Thoracic aorta (tissue), 2 donors: ENCODE results near the gene ACSL1. TPM values are rescaled to one million over a fixed set of nuclear protein-coding genes. Genes with fewer than 3 reads are reported as not detected.

Experiments used
- ATAC-seq: fragments of 150-250 bp; one replicate; pipeline ENCODE4 v1.8.0; 2017; ENCODE audit warnings: low read depth; ENCODE audit not compliant: insufficient number of reproducible peaks, low FRiP score
- DNase-seq: peaks from one replicate; pipeline ENCODE4 v3.0.0-alpha.2; 2020; ENCODE audit warnings: low spot score
- H3K27ac ChIP-seq, 2 donors: fragments of 200-600 bp; sonication (generic); 1 replicate in 1 of 2; 2 replicates in 1 of 2; pipeline ENCODE4 v1.5.1; 2016; ENCODE audit warnings: mild to moderate bottlenecking in 2 of 2, moderate library complexity in 2 of 2
- H3K27me3 ChIP-seq: fragments of 200-600 bp; sonication (generic); replicated peaks from 2 replicates; pipeline ENCODE4 v1.6.0; 2016; ENCODE audit warnings: mild to moderate bottlenecking; ENCODE audit not compliant: insufficient read depth
- H3K36me3 ChIP-seq: fragments of 200-600 bp; sonication (generic); one replicate; pipeline ENCODE4 v1.5.1; 2016
- H3K4me1 ChIP-seq, 2 donors: fragments of 200-600 bp; sonication (generic); 1 replicate in 1 of 2; 2 replicates in 1 of 2; pipeline versions ENCODE4 v1.5.1 to v1.6.0; 2016; ENCODE audit warnings: low read depth in 2 of 2, mild to moderate bottlenecking in 1 of 2; ENCODE audit not compliant: control insufficient read depth in 1 of 2
- H3K4me3 ChIP-seq: fragments of 200-600 bp; sonication (generic); 2 replicates; pipeline ENCODE4 v1.5.1; 2016; ENCODE audit warnings: mild to moderate bottlenecking
- H3K9me3 ChIP-seq: fragments of 200-600 bp; sonication (generic); 2 replicates; pipeline ENCODE4 v1.5.1; 2016
- CTCF ChIP-seq: fragments of 200-600 bp; sonication (generic); IDR thresholded peaks from one replicate; pipeline ENCODE4 v1.5.1; 2019; ENCODE audit warnings: antibody characterized with exemption
- total RNA-seq, 2 donors: library from RNA; depleted of rRNA; stranded (reverse); fragments of >200 nt; gene quantifications; one replicate each; pipeline versions ENCODE4 v1.1.0 to v1.2.3, GENCODE V29; 2016

Gene ACSL1
- total RNA-seq, 2 donors from 2014 or later = 90.4 to 155 TPM

DNA sequence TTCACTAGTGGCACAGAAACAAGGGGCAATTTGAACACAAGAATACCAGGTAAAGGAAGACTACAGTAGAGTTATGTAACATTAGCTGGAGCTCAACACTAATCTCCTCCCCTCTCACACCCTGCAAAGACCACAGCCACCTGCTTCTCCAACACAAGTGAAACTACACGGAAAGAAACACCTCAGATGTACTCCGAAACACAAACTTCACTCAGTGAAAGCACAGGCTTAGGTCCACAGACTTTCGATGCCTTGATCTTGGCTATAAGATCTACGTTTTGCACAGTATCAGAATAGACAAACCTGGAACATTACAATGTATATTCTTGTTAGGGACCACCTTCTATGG lies 7.6 kb downstream of the ACSL1 start:
- no peak for DNase-seq
- Histone ChIP-seq H3K36me3 (no peaks in the 10 kb centered on the region), H3K4me1 (peaks cover 19 to 35% of the 10 kb centered on the region in 2 donors), H3K9me3 (no peaks in the 10 kb centered on the region), H3K27me3 (no peaks in the 10 kb centered on the region), H3K4me3 (no peak overlapping the region), H3K27ac (peak overlapping the region in 1 of 2 donors; percentile 2)
- no peak for TF ChIP-seq CTCF
- ATAC-seq = no peak

DNA sequence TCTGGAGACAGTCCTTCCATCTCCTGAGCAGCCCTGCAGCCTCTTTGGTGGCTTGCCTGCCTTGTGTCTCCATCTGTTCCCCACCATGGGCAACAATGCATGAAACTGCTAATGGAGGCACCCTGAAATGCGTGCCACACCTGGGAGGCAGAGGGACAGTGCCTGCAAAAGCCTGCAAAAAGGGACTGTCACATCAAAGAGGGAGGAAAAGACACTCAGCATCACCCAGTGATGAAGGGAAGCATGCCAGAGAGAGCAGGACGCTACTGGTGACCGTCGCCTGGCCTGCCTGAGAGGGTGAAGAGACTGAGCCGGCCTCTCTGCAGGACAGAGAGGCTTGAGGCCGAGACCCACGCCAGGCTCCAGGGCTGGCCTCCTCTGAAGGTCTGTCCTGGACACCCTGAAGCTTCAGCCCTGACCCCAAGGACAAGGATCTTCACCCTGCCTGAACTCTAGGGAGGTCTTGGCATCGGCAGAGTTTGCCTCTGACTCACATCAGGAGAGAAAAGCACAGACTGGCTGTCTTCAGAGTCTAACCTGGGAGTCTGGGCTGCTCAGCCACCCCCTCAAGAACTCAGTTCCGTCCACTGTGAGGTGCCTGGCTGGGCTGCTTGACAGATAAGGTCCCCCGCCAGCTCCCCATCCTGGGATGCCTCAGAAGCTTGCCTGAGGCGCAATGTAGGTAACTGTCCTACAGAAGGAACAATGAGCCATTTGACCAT lies 8.1 kb downstream of the ACSL1 start:
- no peak for TF ChIP-seq CTCF
- no peak for DNase-seq
- peaks cover 23 to 39% of the 10 kb centered on the region in 2 donors for H3K4me1 ChIP-seq
- ATAC-seq = no peak
- no peak overlapping the region for H3K4me3 ChIP-seq
- peak overlapping the region in 1 of 2 donors; percentile 2 for H3K27ac ChIP-seq
- H3K27me3 ChIP-seq = no peaks in the 10 kb centered on the region
- no peaks in the 10 kb centered on the region for H3K36me3 ChIP-seq
- no peaks in the 10 kb centered on the region for H3K9me3 ChIP-seq

DNA sequence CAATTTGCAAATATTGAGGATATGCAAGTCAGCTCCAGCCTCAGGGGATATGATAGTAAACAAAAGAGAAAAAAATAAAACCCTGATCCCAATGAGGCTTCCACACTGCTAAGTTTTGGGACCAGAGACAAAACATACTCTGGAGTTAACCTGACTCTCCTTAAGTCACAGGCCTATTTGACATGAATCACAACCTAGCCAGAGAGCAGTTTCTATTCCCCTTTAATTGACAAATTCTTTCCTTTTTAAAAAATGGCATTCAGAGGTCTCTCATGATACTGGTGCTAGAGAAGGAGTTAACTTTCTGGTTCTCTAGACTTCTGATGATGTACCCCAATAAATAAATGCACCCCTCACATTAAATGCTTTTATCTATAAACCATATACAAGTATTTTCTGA lies 8.8 kb downstream of the ACSL1 start:
- DNase-seq (no peak), ATAC-seq (no peak)
- Histone ChIP-seq H3K27me3 (no peaks in the 10 kb centered on the region), H3K4me3 (no peak overlapping the region), H3K9me3 (no peaks in the 10 kb centered on the region), H3K36me3 (no peaks in the 10 kb centered on the region), H3K27ac (no peak overlapping the region), H3K4me1 (peaks cover 25 to 43% of the 10 kb centered on the region in 2 donors)
- TF ChIP-seq CTCF = no peak

DNA sequence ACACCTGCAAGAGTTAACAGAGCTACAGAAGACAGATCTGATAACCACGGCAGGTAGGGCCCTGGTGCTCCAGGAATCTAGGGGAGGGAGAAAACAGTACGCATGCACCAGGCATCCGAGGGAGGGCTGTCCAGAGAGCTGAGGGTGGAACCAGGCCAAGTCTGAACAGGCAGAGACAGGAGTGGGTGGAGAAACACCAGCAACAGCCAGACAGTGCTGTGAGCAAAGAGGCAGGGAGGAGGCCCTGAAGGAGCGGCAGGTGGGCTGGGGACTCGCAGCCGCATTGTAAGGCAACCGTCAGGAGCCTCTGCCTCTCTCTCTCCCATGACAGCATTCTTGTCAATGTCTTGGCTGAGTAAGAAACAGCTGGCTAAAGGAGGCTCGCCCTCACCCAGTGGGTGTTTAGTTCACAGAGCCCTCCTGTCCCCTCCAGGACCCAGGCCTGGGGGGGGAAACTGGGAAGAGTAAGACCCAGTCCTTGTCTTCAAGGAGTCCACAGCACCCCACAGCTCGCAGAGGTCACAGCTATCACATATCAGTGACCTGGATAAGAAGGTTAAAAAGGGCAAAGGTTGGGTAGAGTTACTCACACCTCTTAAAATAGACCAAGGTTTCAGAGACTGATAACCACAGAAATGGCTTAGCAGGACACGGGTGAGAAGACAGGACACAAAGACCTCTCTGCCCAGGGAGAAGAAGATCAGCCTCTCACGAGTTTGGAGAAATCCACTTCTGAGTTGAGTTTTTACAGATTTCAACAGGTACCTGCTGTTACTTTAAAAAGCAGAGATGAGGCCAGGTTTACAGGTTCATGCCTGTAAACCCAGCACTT lies 10.5 kb downstream of the ACSL1 start:
- no peaks in the 10 kb centered on the region for H3K9me3 ChIP-seq
- H3K27ac ChIP-seq = peak overlapping the region; percentile 58 to 62

More for the DNA sequence above, 10.5 kb downstream of the ACSL1 start:
- peak overlapping the region; percentile 48 for H3K4me3 ChIP-seq
- H3K27me3 ChIP-seq = no peaks in the 10 kb centered on the region
- peak; percentile 56 for ATAC-seq
- no peak for DNase-seq
- TF ChIP-seq CTCF = no peak
- peaks cover 25 to 41% of the 10 kb centered on the region in 2 donors for H3K4me1 ChIP-seq
- no peaks in the 10 kb centered on the region for H3K36me3 ChIP-seq
